GM23338 (cell line): ENCODE results near the gene TIMM44.

Source experiments
- EZH2 ChIP-seq: fragments of 200-600 bp; sonication (generic); IDR thresholded peaks from one replicate; pipeline ENCODE4 v1.8.0; 2017; ENCODE audit warnings: antibody characterized with exemption, mild to moderate bottlenecking, low read depth; ENCODE audit not compliant: unreplicated experiment
- EZH2phosphoT487 ChIP-seq: fragments of 200-600 bp; sonication (generic); IDR thresholded peaks from one replicate; pipeline ENCODE4 v1.8.1; 2018; ENCODE audit warnings: antibody characterized with exemption; ENCODE audit not compliant: unreplicated experiment
- NANOG ChIP-seq: IDR thresholded peaks from 2 replicates; pipeline ENCODE4 v1.6.1; 2016; ENCODE audit warnings: antibody characterized with exemption, borderline replicate concordance
- POLR2AphosphoS5 ChIP-seq: IDR thresholded peaks from 2 replicates; pipeline ENCODE4 v1.6.1; 2016; ENCODE audit warnings: antibody characterized with exemption, low read depth
- ZNF114 ChIP-seq: fragments of 250-450 bp; sonication (Bioruptor Pico); IDR thresholded peaks from 2 replicates; pipeline ENCODE4 v1.5.0; 2020; ENCODE audit warnings: mild to moderate bottlenecking, moderate library complexity
- TF ChIP-seq, protein P1 (sequence below), 2 experiments: fragments of 200-600 bp in 1 of 2; sonication (generic) in 1 of 2; conservative IDR thresholded peaks; 2 replicates each; pipeline versions ENCODE4 v1.5.1 to v1.6.1; 2016 to 2017; ENCODE audit warnings: antibody characterized with exemption in 2 of 2, low read depth in 2 of 2, mild to moderate bottlenecking in 2 of 2, moderate library complexity in 1 of 2

- TF ChIP-seq, protein P1, sequence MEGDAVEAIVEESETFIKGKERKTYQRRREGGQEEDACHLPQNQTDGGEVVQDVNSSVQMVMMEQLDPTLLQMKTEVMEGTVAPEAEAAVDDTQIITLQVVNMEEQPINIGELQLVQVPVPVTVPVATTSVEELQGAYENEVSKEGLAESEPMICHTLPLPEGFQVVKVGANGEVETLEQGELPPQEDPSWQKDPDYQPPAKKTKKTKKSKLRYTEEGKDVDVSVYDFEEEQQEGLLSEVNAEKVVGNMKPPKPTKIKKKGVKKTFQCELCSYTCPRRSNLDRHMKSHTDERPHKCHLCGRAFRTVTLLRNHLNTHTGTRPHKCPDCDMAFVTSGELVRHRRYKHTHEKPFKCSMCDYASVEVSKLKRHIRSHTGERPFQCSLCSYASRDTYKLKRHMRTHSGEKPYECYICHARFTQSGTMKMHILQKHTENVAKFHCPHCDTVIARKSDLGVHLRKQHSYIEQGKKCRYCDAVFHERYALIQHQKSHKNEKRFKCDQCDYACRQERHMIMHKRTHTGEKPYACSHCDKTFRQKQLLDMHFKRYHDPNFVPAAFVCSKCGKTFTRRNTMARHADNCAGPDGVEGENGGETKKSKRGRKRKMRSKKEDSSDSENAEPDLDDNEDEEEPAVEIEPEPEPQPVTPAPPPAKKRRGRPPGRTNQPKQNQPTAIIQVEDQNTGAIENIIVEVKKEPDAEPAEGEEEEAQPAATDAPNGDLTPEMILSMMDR (conservative IDR thresholded peaks at IDR 0.05; ENCODE audit: low read depth in 2 of 2), result no peak
- TF ChIP-seq EZH2phosphoT487 (no peak), POLR2AphosphoS5 (no peak), EZH2 (no peak), ZNF114 (CRISPR knock-in tag) (no peak), NANOG (no peak)
Observed at GRCh38 chr19:7963566-7963965, 20.1 kb upstream of the TIMM44 start.
